BJ (cell line): ENCODE results near the gene MADD. TPM values are rescaled to one million over a fixed set of nuclear protein-coding genes. Genes with fewer than 3 reads are reported as not detected.

Experiments used
- CTCF ChIA-PET: fragments of 350-600 bp; formaldehyde crosslinking; extraction: SDS; loops from one replicate; lab custom pipeline; 2021; ENCODE audit warnings: antibody characterized with exemption, inconsistent platforms; lab: Yijun Ruan, JAX
- POLR2A ChIA-PET: fragments of 300-600 bp; sonication (Branson Sonifier 250); formaldehyde crosslinking; extraction: SDS; loops from one replicate; lab custom pipeline; 2021; ENCODE audit warnings: antibody characterized with exemption; lab: Charles Lee
- DNase-seq: peaks from one replicate; pipeline ENCODE4 v3.0.0-alpha.2; 2011; ENCODE audit warnings: low read depth
- H3K27me3 ChIP-seq: 2 replicates; pipeline ENCODE4 v1.6.0; 2011; ENCODE audit warnings: low read length; ENCODE audit not compliant: control insufficient read depth, insufficient read depth
- H3K36me3 ChIP-seq: 2 replicates; pipeline ENCODE4 v1.5.1; 2011; ENCODE audit warnings: low read length; ENCODE audit not compliant: control insufficient read depth, insufficient read depth
- H3K4me3 ChIP-seq: 2 replicates; pipeline ENCODE4 v1.5.1; 2011; ENCODE audit warnings: low read depth, mild to moderate bottlenecking, control low read depth, low read length
- polyA plus RNA-seq: library from polyadenylated mRNA; depleted of rRNA; stranded (reverse); fragments of >200 nt; gene quantifications from 2 replicates; pipeline ENCODE4 v1.2.3, GENCODE V29; 2011
- TF ChIP-seq, protein P1 (sequence below): IDR thresholded peaks from 2 replicates; pipeline ENCODE4 v1.5.1; 2011; ENCODE audit warnings: low read depth, mild to moderate bottlenecking, control low read depth, inconsistent platforms, low read length, moderate library complexity; ENCODE audit not compliant: insufficient read depth

MADD gene
- polyA plus RNA-seq, 1 experiment, result 19.8 TPM

- H3K27me3 ChIP-seq, result no peaks in the 10 kb centered on the region
- TF ChIP-seq, protein P1, sequence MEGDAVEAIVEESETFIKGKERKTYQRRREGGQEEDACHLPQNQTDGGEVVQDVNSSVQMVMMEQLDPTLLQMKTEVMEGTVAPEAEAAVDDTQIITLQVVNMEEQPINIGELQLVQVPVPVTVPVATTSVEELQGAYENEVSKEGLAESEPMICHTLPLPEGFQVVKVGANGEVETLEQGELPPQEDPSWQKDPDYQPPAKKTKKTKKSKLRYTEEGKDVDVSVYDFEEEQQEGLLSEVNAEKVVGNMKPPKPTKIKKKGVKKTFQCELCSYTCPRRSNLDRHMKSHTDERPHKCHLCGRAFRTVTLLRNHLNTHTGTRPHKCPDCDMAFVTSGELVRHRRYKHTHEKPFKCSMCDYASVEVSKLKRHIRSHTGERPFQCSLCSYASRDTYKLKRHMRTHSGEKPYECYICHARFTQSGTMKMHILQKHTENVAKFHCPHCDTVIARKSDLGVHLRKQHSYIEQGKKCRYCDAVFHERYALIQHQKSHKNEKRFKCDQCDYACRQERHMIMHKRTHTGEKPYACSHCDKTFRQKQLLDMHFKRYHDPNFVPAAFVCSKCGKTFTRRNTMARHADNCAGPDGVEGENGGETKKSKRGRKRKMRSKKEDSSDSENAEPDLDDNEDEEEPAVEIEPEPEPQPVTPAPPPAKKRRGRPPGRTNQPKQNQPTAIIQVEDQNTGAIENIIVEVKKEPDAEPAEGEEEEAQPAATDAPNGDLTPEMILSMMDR, result no peak
- CTCF ChIA-PET, result interaction anchor here (1.1 to 5.8 kb wide), 14 partner anchors 10 to 152 kb away, joined by 3 to 55 read pairs (median 5); partner anchors contain the start of genes ACP2 and ARFGAP2
- no peak for DNase-seq
- POLR2A ChIA-PET, result no interaction called here
- H3K4me3 ChIP-seq, result no peak overlapping the region
- H3K36me3 ChIP-seq, result no peaks in the 10 kb centered on the region
Measured at GRCh38 chr11:47260366-47260765, 9.6 kb upstream of the MADD start.

- H3K27me3 ChIP-seq, result no peaks in the 10 kb centered on the region
- POLR2A ChIA-PET, result no interaction called here
- CTCF ChIA-PET, result interaction anchor here (5.8 kb wide), 1 partner anchor 82 kb away, joined by 55 read pairs; the partner anchor contains the start of gene ARFGAP2
- no peak for DNase-seq
- H3K36me3 ChIP-seq, result no peaks in the 10 kb centered on the region
- no peak overlapping the region for H3K4me3 ChIP-seq
- TF ChIP-seq, protein P1, result no peak
Measured at GRCh38 chr11:47261291-47261800, 8.6 kb upstream of the MADD start.

- Histone ChIP-seq H3K4me3 (no peak overlapping the region), H3K36me3 (no peaks in the 10 kb centered on the region), H3K27me3 (no peaks in the 10 kb centered on the region)
- CTCF ChIA-PET, result interaction anchor here (0.7 to 2.6 kb wide), 5 partner anchors 9 to 402 kb away, joined by 3 to 13 read pairs (median 4); no protein-coding TSS in a partner anchor
- POLR2A ChIA-PET, result no interaction called here
- DNase-seq, result no peak
- TF ChIP-seq, protein P1, result no peak
Measured at GRCh38 chr11:47264119-47264518, 5.8 kb upstream of the MADD start.

GRCh38 chr11:47264521-47264920 is 5.4 kb upstream of the MADD start:
- no peaks in the 10 kb centered on the region for H3K27me3 ChIP-seq
- TF ChIP-seq, protein P1, result no peak
- POLR2A ChIA-PET, result interaction anchor here (0.6 kb wide), 1 partner anchor 100 kb away, joined by 3 read pairs; no protein-coding TSS in a partner anchor
- CTCF ChIA-PET, result interaction anchor here (0.7 to 2.6 kb wide), 5 partner anchors 10 to 403 kb away, joined by 3 to 13 read pairs (median 3); no protein-coding TSS in a partner anchor
- no peak for DNase-seq
- H3K36me3 ChIP-seq, result no peaks in the 10 kb centered on the region
- H3K4me3 ChIP-seq, result no peak overlapping the region

GRCh38 chr11:47267876-47268275 is 2.1 kb upstream of the MADD start:
- CTCF ChIA-PET, result interaction anchor here (2.1 kb wide), 1 partner anchor 10 kb away, joined by 7 read pairs; the partner anchor contains the start of gene NR1H3

More at GRCh38 chr11:47267876-47268275, 2.1 kb upstream of the MADD start:
- Histone ChIP-seq H3K27me3 (no peaks in the 10 kb centered on the region), H3K4me3 (no peak overlapping the region), H3K36me3 (no peaks in the 10 kb centered on the region)
- DNase-seq, result no peak
- TF ChIP-seq, protein P1, result no peak
- POLR2A ChIA-PET, result interaction anchor here (0.7 kb wide), 1 partner anchor 19 kb away, joined by 5 read pairs; the partner anchor contains the start of gene ACP2
